Measurements from ENCODE around the gene CCDC39.

DNA sequence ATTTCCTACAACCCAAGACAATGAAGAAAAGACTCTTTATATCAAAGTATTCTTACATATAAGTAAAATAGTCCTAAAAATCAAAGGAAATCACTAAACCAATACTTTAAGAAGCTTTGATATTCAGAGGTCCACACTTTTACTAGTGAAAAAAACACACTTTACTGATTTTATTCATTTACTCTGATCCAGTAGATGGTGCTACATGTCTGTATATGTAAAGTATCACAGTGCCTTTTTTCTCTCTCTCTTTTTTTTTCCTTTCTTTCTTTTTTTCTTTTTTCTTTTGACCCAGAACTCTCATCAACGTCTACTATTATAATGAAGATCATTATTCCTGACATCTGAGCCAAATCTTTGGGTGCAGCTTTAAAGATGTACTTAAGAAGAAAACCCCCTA is 10.8 kb upstream of the CCDC39 start:
- TF ChIP-seq RAD21 (IDR thresholded peaks at IDR 0.05; ENCODE audit: low read length) (peak; percentile 42; the same call in 1 of the 2 replicates), MXI1 (IDR thresholded peaks at IDR 0.05; ENCODE audit: low read depth, low read length) (no peak), FOXM1 (IDR thresholded peaks at IDR 0.05; ENCODE audit: low read depth) (no peak)
- TF ChIP-seq, protein P1, sequence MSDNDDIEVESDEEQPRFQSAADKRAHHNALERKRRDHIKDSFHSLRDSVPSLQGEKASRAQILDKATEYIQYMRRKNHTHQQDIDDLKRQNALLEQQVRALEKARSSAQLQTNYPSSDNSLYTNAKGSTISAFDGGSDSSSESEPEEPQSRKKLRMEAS (IDR thresholded peaks at IDR 0.05; ENCODE audit: low read depth), result no peak
